GM19463 (cell line): ENCODE data around the gene SIK3.

Source experiments
- ATAC-seq: cut with Tn5 transposase; IDR thresholded peaks from one replicate; pipeline ENCODE4 v1.9.1; 2021; ENCODE audit warnings: mild to moderate bottlenecking, moderate library complexity; ENCODE audit not compliant: unreplicated experiment

SIK3 gene

DNA sequence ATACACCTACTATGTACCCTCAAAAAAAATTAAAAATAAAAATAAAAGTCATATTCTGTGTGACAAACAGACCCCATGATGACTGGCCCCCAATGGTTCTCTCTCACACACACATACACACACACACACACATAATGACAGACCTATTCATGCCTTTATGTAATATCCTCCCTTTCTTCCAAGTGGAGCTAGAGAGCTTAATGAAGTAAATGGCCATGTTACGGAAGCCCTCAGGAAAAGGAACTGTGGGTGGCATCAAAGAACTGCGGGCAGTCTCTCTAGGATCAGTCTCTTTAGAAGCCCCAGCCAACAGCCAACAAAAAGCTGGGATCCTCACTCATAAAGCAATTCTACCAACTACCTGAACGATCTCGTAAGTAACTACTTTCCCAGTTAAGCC, 125.5 kb downstream of the SIK3 start:
- no peak for ATAC-seq

DNA sequence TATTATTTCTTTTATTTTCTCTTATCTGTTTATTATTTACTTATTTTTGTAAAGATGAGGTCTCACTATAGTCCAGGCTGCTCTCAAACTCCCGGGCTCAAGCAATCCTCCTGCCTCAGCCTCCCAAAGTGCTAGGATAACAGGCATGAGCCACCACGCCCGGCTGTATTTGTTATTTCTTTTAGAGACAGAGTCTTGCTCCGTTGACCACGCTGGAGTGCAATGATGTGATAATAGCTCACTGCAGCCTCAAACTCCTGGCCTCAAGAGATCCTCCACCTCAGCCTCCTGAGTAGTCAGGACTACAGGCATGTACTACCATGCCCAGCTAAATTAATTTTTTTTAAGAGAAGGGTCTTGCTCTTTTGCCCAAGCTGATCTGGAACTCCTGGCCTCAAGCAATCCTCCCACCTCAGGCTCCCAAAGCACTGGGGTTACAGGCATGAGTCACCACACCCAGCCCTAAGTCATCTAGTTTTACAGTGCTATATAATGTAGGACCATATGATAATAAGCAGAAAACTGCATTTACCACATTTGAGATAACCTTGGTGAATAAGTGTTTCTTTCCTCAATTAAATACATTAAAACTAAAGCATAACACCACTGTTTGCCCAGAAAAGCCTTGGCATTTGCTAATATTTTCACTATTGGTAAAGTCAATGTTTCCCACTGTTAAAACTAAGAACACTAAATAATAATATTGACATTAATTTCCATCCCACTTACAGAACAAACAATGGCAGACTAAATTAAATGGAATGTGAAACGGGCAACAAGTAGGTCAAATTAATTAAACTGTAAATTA, 127.5 kb downstream of the SIK3 start:
- no peak for ATAC-seq

DNA sequence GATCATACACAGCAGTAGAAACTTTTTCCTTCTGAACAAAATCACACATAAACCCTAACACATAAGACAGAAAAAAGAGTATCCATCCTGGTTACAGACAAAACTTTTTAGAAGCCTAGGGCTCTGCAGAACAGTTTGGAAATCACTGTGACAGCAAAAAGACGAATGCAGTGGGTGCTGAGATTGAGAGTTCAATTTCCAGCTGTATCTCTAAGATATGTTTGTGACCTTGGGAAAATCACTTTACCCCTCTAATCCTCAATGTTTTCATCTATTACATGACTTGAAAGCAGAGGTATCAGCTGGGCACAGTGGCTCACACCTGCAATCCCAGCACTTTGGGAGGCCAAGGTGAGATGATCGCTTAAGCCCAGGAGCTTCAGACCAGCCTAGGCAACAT, 128.5 kb downstream of the SIK3 start:
- no peak for ATAC-seq

GRCh38 chr11:116964269-116964668, 134.0 kb downstream of the SIK3 start:
- no peak for ATAC-seq

DNA sequence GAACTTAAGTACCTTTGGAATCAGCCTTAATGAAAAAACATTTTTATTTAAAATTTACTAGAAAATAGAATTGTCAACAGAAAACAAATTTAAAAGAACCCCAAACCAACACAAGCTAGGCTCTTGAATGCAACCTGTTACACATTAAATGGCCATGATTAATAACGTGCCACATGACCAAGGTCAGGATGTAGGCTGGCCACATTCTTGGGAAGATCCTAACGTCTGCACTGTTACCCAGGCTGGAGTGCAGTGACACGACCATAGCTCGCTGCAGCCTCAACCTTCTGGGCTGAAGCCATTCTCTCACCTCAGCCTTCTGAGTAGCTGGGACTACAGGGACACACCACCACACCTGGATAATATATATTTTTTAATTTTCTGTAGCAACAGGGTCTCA, 134.4 kb downstream of the SIK3 start:
- ATAC-seq, result no peak

- no peak for ATAC-seq
Measured at GRCh38 chr11:116962108-116962507, 136.1 kb downstream of the SIK3 start.

DNA sequence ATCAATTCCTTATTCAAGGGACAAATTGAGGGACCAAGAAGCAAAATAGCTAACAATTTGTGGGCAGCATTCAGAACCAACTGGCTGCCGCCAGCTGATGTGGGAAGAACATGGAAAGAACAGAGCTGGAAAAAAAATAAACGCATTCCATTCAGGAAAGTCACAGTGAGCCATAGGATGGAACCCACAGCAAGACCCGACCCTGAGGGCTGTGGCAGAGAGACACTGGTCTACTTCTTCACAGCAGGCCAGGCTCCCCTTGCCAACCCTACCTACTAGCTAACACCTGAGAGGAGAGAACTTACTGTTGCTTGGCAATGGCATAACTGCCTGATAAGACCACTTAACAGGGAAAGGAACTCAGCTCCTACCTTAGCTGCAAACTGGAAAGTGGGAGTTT, 137.3 kb downstream of the SIK3 start:
- no peak for ATAC-seq

DNA sequence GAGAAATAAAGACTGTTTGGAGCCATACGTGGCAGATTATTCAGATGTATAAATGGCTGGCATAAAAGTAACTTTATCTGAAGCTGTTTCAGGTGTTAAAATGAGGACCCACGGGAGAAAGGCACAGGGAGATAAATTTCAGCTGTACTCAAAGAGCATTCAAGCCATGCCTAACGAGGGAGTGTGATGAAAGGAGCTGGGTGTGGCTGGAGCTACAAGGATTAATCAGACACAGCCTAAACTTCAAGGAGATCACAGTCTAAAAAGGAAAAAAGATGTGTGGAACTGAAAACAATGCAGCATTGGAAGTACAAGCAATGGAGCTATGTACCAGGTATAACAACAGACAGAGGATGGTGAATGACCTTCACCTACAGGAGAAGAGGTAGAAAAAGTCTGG, 140.0 kb downstream of the SIK3 start:
- ATAC-seq, result no peak

GRCh38 chr11:116955949-116956348, 142.3 kb downstream of the SIK3 start:
- no peak for ATAC-seq

DNA sequence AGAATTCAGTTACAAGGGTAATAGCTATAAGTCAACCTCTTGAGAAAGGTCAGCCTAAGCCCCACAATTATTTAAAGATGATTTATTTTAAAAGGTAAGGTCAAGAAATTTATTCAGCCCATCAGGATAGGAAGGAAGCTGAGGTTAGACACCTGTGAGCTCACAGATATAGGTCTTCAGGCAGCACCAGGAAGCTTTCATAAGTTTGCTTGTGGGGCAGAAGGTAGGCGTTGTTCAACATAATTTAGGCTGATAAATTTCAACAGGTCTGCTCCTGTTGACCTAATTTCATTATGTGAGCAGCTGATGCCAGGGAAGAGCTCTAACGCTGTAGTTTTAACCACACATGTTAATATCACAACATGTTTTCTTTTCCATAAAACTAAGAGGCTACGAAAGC, 142.7 kb downstream of the SIK3 start:
- ATAC-seq, result no peak

- ATAC-seq, result no peak
Measured at GRCh38 chr11:116953530-116954285, 144.5 kb downstream of the SIK3 start.

DNA sequence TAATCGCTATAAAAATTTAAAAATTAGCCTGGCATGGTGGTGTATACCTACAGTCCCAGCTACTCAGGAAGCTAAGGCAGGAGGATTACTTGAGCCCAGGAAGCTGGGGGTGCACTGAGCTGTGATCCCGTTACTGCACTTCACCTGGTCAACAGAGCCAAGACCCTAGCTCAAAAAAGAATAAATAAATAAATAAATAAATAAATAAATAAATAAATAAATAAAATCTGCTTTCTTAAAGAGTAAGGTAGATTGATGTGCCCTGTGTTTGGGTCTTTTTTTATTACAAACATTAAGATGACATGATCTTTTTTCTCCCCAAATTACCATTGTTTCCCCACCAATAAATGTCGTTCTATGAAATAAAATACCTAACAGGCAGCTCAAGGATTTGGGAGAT, 146.5 kb downstream of the SIK3 start:
- no peak for ATAC-seq

GRCh38 chr11:116950210-116950609, 148.0 kb downstream of the SIK3 start:
- ATAC-seq, result no peak

- no peak for ATAC-seq
Measured at GRCh38 chr11:116948391-116948790, 149.8 kb downstream of the SIK3 start.

- ATAC-seq, result no peak
Measured at GRCh38 chr11:116946414-116946813, 151.8 kb downstream of the SIK3 start.

DNA sequence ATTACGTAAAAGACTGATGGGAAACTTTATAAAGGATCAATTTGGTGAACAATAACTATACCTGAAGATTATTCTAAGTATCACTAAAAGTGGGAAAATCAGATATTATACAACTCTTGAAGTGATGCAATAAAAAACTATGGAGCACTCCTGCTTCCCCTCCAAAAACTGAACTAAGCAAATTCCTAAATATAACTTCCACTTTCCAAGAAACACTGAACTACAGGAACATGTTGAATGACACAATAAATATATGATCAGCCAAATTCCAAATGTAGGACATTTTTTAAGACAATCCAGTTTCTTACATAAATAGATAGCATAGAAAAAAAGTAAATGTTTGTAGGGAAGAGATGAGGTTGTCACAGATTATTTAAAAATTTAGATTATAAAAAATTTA, 158.7 kb downstream of the SIK3 start:
- no peak for ATAC-seq

- ATAC-seq, result no peak
Measured at GRCh38 chr11:116938471-116939070, 159.7 kb downstream of the SIK3 start.

GRCh38 chr11:116936754-116937446, 161.3 kb downstream of the SIK3 start:
- no peak for ATAC-seq

DNA sequence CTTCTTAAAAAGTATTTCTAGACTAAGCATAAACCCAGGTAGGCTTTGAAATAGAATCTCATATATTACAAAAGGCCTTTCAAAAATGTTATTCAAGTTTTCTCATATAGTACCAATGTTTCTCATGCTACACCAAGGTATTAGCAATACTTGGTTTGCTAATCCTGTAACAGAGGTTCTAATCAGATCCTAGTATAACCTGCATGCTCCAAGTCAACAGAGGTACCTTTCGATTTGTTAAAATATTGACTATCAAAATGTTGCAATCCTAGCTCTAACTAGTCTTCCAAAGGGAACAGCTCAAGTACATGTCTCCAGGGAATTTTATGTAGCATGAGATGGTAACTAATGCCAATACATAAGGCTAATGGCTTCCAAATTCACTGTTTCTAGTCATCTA, 162.7 kb downstream of the SIK3 start:
- no peak for ATAC-seq

GRCh38 chr11:116935089-116935488, 163.1 kb downstream of the SIK3 start:
- no peak for ATAC-seq

- ATAC-seq, result no peak
Measured at GRCh38 chr11:116933961-116934360, 164.3 kb downstream of the SIK3 start.
